GM19193 (cell line): ENCODE measurements around the gene TTLL11.

ENCODE experiments used
- POLR2A ChIP-seq: IDR thresholded peaks from 4 replicates; pipeline ENCODE4 v1.6.1; 2011; ENCODE audit not compliant: insufficient read depth, insufficient read length; ENCODE audit errors: extremely low read depth

The TTLL11 gene

DNA sequence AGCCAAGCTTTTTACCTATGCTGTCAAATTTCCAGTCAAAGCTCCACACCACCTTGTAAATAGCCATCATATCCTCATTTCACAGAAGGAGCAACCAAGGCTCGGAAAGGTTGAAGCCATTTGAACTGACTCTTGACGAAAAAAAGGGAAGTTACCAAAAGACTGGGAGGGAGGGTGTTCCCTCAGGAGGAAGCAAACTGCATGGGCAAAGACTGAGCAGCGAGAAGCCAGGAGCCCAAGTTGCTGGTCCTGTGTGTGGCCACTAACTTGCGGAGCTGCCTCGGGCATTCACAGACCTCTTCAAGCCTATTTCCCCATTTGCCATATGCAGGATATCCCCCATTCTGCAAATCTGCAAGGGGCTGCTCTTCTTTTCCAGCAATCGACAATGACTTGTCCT, 37.4 kb downstream of the TTLL11 start:
- no peak for TF ChIP-seq POLR2A

DNA sequence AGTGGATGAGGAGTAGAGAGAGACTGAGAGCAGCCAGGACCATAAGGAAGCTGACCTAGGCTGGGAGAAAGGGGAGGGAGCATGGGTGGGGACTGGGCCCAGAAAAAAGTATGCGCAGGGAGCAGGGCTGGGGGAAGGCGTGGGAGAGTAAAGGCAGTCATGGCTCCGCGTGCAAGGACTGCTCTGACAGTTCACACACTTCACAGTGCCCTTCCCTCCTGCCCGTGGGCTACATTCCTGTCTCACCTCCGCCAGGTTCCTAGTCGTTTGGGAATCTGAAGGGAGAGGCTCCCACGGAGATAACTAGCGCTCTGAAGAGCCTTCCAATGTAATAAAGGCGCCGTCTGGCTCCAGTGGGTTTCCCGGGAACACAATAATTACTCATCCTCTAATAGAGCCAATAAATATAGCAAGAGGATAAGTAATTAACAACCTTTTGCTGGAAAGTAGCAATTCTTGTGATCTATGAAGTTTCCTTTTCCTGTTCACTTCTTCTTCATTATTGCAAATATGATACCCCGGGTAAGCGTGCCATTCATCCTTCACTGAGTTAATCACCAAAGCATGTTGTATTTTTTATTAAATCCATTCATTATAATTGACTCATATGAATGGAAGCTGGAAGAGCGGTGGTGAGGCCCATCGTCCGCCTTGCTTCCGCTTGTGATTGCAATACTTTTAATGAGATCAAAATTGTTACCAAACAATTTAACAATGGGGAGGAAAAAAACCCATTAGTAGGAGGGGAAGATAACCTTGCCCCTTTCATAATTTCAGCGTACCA, 39.3 kb downstream of the TTLL11 start:
- no peak for TF ChIP-seq POLR2A

DNA sequence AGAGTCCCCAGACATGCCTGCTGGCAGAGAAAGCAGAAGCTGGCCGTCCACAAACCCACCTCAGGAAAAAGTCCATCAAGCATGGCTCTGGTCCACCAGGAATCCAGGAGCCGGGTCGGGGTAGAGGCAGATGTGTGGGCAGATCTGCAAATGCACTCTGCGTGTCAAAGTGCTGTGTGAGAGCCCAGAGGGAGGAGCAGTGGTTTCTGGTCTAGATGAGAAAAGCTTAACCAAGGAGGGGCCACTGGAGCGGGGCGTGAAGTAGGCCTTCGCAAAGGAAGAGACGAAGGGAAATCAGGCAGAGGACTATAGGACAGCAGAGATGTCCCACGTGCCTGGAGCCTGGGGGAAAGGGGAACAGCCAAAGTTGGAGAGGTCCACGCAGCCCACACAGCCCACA, 40.0 kb downstream of the TTLL11 start:
- no peak for TF ChIP-seq POLR2A

- TF ChIP-seq POLR2A, result no peak
These were observed 41.5 kb downstream of the TTLL11 start for GRCh38 chr9:122051351-122052321.

DNA sequence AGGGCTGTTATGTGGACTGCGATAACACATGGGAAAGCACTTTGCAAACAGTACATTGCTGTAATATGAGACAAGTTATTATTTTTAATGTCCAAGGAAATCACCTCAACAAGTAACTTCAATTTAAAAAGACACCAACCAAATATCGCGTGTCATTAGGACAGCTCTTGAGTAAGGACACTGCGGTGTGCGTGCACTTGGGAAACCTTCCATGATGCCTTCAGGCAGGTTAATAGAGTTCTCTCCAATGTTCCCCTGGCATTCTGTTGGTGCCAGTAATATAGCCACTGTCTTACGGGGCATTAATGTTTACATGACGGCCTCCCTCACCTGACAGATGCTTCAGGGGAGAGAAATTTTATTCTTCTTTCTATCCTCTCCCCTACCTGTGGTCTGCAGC, 42.9 kb downstream of the TTLL11 start:
- no peak for TF ChIP-seq POLR2A

- TF ChIP-seq POLR2A, result no peak
These were observed 51.1 kb downstream of the TTLL11 start for GRCh38 chr9:122042056-122042455.

- no peak for TF ChIP-seq POLR2A
These were observed 52.4 kb downstream of the TTLL11 start for GRCh38 chr9:122040561-122041242.

DNA sequence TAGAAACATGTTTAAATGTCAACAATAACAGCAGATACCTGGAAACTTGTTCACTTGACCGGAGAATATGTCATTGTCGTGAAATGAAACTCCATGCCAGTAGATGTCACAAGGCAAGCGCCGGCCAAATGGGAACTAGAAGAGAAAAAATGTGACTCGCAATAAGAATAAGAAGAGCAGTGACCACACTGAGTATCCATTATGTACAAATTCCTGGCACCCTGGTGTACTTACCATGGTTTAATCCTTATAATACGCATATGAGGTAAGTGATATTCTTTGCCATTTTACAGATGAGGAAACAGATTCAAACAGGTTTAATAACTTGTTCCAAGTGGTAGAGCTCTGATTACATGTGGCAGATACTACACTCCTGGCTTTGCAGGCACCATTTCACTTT, 53.9 kb downstream of the TTLL11 start:
- TF ChIP-seq POLR2A, result no peak

- no peak for TF ChIP-seq POLR2A
These were observed 56.1 kb downstream of the TTLL11 start for GRCh38 chr9:122036988-122037387.

- no peak for TF ChIP-seq POLR2A
These were observed 56.7 kb downstream of the TTLL11 start for GRCh38 chr9:122036408-122036807.

- TF ChIP-seq POLR2A, result no peak
These were observed 59.2 kb downstream of the TTLL11 start for GRCh38 chr9:122033775-122034373.

DNA sequence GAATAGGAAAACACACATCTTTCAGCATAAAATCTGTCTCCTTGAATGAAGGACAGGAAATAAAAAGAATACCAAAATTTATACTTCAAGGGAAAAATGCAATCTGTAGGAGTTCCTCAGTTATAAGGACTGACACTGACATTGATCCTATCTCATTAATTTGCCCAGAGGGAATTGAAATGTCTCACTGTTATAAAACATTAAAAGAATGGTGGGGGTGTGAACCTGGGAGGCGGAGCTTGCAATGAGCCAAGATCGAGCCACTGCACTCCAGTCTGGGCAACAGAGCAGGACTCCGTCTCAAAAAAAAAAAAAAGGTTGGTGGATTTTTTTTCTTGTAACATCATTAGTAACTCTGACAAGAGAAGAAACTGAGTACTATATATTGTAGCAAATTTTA, 60.8 kb downstream of the TTLL11 start:
- TF ChIP-seq POLR2A, result no peak

DNA sequence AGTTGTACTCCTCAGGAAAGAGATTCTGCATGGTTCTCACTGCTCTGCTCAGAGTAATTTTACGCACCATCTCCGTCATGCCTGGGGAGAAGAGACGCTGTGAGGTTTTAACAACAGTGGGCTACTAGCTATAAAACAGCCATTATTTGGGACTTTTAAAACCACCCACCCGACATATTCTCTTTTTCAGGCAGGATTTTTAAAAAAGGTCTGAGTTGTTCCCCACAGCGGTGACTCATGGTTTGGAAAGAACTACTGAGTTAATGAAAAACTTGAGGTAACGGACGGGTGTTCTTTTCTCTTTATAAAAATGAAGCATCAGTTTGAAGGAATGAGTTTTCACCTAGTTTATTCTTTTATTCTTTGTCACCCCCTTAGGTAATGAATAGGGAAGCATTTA, 61.3 kb downstream of the TTLL11 start:
- no peak for TF ChIP-seq POLR2A

- TF ChIP-seq POLR2A, result no peak
These were observed 62.0 kb downstream of the TTLL11 start for GRCh38 chr9:122031157-122031556.

- no peak for TF ChIP-seq POLR2A
These were observed 62.8 kb downstream of the TTLL11 start for GRCh38 chr9:122030357-122030756.
